GM18868 (cell line): ENCODE measurements around the gene ZNF296.

Experiments used
- ATAC-seq: cut with Tn5 transposase; IDR thresholded peaks from one replicate; pipeline ENCODE4 v1.9.1; 2021; ENCODE audit warnings: mild to moderate bottlenecking, moderate library complexity; ENCODE audit not compliant: unreplicated experiment

ZNF296 gene

DNA sequence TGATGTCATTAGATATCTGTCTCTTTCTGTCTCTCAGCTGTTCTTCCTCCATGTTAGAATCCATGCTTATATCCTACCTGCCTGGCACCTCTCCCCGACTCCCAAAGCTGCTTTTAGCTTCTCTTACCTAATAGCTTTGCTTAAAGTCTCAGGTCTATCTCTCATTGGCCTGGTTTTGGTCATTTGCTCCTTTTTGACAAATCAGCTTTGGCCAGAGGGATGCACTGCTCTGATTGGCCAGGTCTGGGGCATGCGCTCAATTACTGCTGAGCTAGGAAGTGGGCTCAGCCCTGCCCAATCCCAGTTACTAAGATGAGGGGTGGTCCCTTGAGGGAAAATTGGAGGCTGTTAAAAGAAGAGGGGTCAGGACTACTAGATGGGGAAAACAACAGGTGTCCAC, 48.9 kb downstream of the ZNF296 start:
- no peak for ATAC-seq

- no peak for ATAC-seq
These were observed 51.0 kb downstream of the ZNF296 start for GRCh38 chr19:45025264-45025663.

DNA sequence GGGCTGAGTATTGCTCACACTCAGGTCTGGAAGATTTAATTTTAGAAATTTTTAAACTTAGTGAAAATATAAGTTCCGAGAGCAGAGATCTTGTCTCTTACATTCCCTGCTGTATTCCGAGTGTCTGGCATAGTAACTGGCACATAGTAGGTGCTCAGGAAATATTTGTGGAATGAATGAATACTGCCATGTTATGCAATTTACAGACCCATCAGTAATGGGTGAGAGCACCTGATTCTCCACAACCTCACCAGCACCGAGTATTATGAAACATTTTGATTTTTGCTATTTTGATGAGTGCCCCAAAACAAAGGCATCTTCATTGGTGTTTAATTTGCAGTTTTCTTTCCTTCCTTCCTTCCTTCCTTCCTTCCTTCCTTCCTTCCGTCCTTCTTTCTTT, 53.2 kb downstream of the ZNF296 start:
- no peak for ATAC-seq

DNA sequence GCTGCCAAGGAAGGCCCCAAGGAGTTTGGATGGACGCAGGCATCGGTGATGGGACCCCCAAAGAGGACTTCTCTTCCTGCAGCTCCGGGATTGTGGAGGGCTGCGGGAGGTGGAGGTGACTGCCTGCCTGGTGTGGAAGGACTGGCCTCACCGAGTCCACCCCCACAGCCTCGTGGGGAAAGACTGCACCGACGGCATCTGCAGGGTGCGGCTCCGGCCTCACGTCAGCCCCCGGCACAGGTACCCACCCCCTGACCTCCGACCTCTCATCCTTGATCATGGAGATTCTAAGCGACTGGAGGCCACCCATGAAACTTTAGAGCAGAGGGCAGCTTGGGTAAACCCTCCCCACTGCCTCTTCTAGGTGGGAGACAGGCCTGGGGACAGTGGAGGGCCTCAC, 54.3 kb downstream of the ZNF296 start:
- no peak for ATAC-seq
